Stomach (tissue), 9 donors: Measurements from ENCODE around the gene BAG1. TPM values are rescaled to one million over a fixed set of nuclear protein-coding genes. Genes with fewer than 3 reads are reported as not detected.

Experiments used
- DNase-seq, 2 donors: peaks; one replicate each; pipeline versions ENCODE4 v3.0.0 to v3.0.0-alpha.2; 2013 to 2019
- H3K27ac ChIP-seq, 5 donors: fragments of 200-600 bp in 4 of 5; sonication (generic) in 4 of 5; one replicate each; pipeline ENCODE4 v1.5.1; 2013 to 2019; ENCODE audit warnings: mild to moderate bottlenecking in 1 of 5, moderate library complexity in 1 of 5
- H3K27me3 ChIP-seq, 3 donors: fragments of 200-600 bp; sonication (generic); one replicate each; pipeline ENCODE4 v1.5.1; 2017 to 2019; ENCODE audit warnings: mixed run types in 1 of 3
- H3K36me3 ChIP-seq, 4 donors: fragments of 200-600 bp; sonication (generic); 1 replicate in 3 of 4; 2 replicates in 1 of 4; pipeline ENCODE4 v1.5.1; 2016 to 2019
- H3K4me1 ChIP-seq, 4 donors: fragments of 200-600 bp; sonication (generic); one replicate each; pipeline ENCODE4 v1.5.1; 2016 to 2019
- H3K4me3 ChIP-seq, 4 donors: fragments of 200-600 bp; sonication (generic) in 3 of 4; one replicate each; pipeline ENCODE4 v1.5.1; 2016 to 2019; ENCODE audit warnings: mild to moderate bottlenecking in 1 of 4
- H3K9me3 ChIP-seq, 4 donors: fragments of 200-600 bp; sonication (generic); one replicate each; pipeline ENCODE4 v1.5.1; 2016 to 2019
- CTCF ChIP-seq, 7 experiments: fragments of 450-650 bp in 4 of 7; fragments of 200-600 bp in 3 of 7; sonication (generic) in 3 of 7; IDR thresholded peaks; one replicate each; pipeline ENCODE4 v1.5.1; 2016 to 2019; ENCODE audit warnings: antibody characterized with exemption in 7 of 7, control low read depth in 2 of 7, mild to moderate bottlenecking in 1 of 7
- EP300 ChIP-seq: sonication (generic); formaldehyde crosslinking; IDR thresholded peaks from one replicate; pipeline ENCODE4 v1.6.1; 2017; ENCODE audit warnings: antibody characterized with exemption
- POLR2A ChIP-seq, 4 donors: fragments of 450-650 bp; IDR thresholded peaks; one replicate each; pipeline ENCODE4 v1.6.1; 2016; ENCODE audit warnings: antibody characterized with exemption in 4 of 4, control low read depth in 2 of 4, mild to moderate bottlenecking in 1 of 4, moderate library complexity in 1 of 4
- POLR2AphosphoS5 ChIP-seq, 3 donors: sonication (generic); formaldehyde crosslinking; IDR thresholded peaks; one replicate each; pipeline ENCODE4 v1.6.1; 2016; ENCODE audit warnings: antibody characterized with exemption in 3 of 3
- WGBS, 5 donors: extraction: QIAGEN DNeasy Blood & Tissue Kit in 3 of 5; methylation state at CpG; one replicate each; pipeline versions ENCODE4 v1.1.5 to v1.1.7; 2013 to 2018; 5-methylcytosine and 5-hydroxymethylcytosine counted together
- intact Hi-C: fragments of 100-400 bp; cut with DNase I; formaldehyde crosslinking; loops from one replicate; pipeline ENCODE4 v1.15.1; 2023; ENCODE audit warnings: low total_unique reads
- polyA plus RNA-seq, 3 donors: library from polyadenylated mRNA; stranded (reverse); fragments of 200-250 nt; gene quantifications; one replicate each; pipeline ENCODE4 v1.2.3, GENCODE V29; 2013
- total RNA-seq, 5 donors: library from RNA; depleted of rRNA; stranded (reverse); fragments of >200 nt; gene quantifications; one replicate each; pipeline versions ENCODE4 v1.1.0 to v1.2.3, GENCODE V29; 2014 to 2016
- donor health status: healthy with polysubstance abuse.
- donor health status: Bipolar disorder and iron deficiency.
- donor health status: healthy.

The BAG1 gene
- total and polyA plus RNA-seq, 8 donors, result 2.3 to 461 (median 132) TPM

GRCh38 chr9:33221568-33221884 lies 43.0 kb downstream of the BAG1 start:
- no peak for DNase-seq
- Histone ChIP-seq H3K4me3 (no peak overlapping the region), H3K36me3 (no peaks in the 10 kb centered on the region), H3K4me1 (peaks cover 5 to 24% (median 8%) of the 10 kb centered on the region in 4 donors), H3K9me3 (no peaks in the 10 kb centered on the region), H3K27ac (no peak overlapping the region), H3K27me3 (no peaks in the 10 kb centered on the region)
- TF ChIP-seq CTCF (IDR thresholded peaks at IDR 0.05) (no peak), POLR2A (IDR thresholded peaks at IDR 0.05) (no peak), EP300 (no peak), POLR2AphosphoS5 (IDR thresholded peaks at IDR 0.05) (no peak)
- 85 to 98% (median 90%) methylated on average over 3 of the region's 3 CpGs for WGBS, 5 donors
- intact Hi-C loops, result no loop called here

- intact Hi-C loops, result no loop called here
- no peak for DNase-seq
- no peak for TF ChIP-seq POLR2A (IDR thresholded peaks at IDR 0.05)
- no peak for TF ChIP-seq CTCF (IDR thresholded peaks at IDR 0.05)
- no peak for TF ChIP-seq EP300
- no peak for TF ChIP-seq POLR2AphosphoS5 (IDR thresholded peaks at IDR 0.05)
- Histone ChIP-seq H3K4me1 (peaks cover 5 to 21% (median 8%) of the 10 kb centered on the region in 4 donors), H3K27me3 (no peaks in the 10 kb centered on the region), H3K9me3 (no peaks in the 10 kb centered on the region), H3K36me3 (no peaks in the 10 kb centered on the region), H3K27ac (no peak overlapping the region), H3K4me3 (no peak overlapping the region)
- 76 to 82% (median 79%) methylated on average over 14 of the region's 14 CpGs for WGBS, 5 donors
Observed at GRCh38 chr9:33220681-33221567, 43.6 kb downstream of the BAG1 start.

GRCh38 chr9:33211695-33212393 lies 52.7 kb downstream of the BAG1 start:
- Histone ChIP-seq H3K27me3 (no peaks in the 10 kb centered on the region), H3K4me1 (peaks cover 0 to 20% (median 9%) of the 10 kb centered on the region in 4 donors), H3K9me3 (no peaks in the 10 kb centered on the region), H3K36me3 (no peaks in the 10 kb centered on the region), H3K27ac (peak overlapping the region; percentile 26 to 84 (median 65)), H3K4me3 (no peak overlapping the region)
- intact Hi-C loops, result no loop called here
- WGBS, 5 donors, result 33 to 53% (median 48%) methylated on average over 3 of the region's 3 CpGs
- TF ChIP-seq POLR2AphosphoS5 (IDR thresholded peaks at IDR 0.05) (peak in 2 of 3 donors; percentile 43 to 62), POLR2A (IDR thresholded peaks at IDR 0.05) (no peak), EP300 (no peak), CTCF (IDR thresholded peaks at IDR 0.05) (no peak)
- DNase-seq, result peak in 1 of 2 donors; percentile 70

- WGBS, 5 donors, result 86 to 90% (median 87%) methylated on average over 4 of the region's 4 CpGs
- intact Hi-C loops, result no loop called here
- Histone ChIP-seq H3K9me3 (no peaks in the 10 kb centered on the region), H3K4me3 (no peak overlapping the region), H3K27me3 (no peaks in the 10 kb centered on the region), H3K4me1 (peaks cover 0 to 20% (median 9%) of the 10 kb centered on the region in 4 donors), H3K27ac (no peak overlapping the region), H3K36me3 (no peaks in the 10 kb centered on the region)
- DNase-seq, result no peak
- no peak for TF ChIP-seq EP300
- no peak for TF ChIP-seq POLR2A (IDR thresholded peaks at IDR 0.05)
- TF ChIP-seq POLR2AphosphoS5 (IDR thresholded peaks at IDR 0.05), result no peak
Observed at GRCh38 chr9:33210006-33210715, 54.3 kb downstream of the BAG1 start.
